LHCN-M2 (cell line): ENCODE results near the gene ZC3H10. TPM values are rescaled to one million over a fixed set of nuclear protein-coding genes. Genes with fewer than 3 reads are reported as not detected.
"Not testable (repeated sequence)": the region's sequence is repeated elsewhere in the genome, so short reads cannot be mapped to it uniquely, and the experiment has no call there.

Experiments
- DNase-seq: peaks from one replicate; pipeline ENCODE4 v3.0.0-alpha.2; 2012; ENCODE audit warnings: low read depth
- total RNA-seq: library from RNA; depleted of rRNA; stranded (reverse); fragments of >200 nt; gene quantifications from 2 replicates; pipeline ENCODE4 v1.2.3, GENCODE V29; 2014

Gene ZC3H10
- total RNA-seq, 1 experiment from 2014 or later: 3.6 TPM

DNA sequence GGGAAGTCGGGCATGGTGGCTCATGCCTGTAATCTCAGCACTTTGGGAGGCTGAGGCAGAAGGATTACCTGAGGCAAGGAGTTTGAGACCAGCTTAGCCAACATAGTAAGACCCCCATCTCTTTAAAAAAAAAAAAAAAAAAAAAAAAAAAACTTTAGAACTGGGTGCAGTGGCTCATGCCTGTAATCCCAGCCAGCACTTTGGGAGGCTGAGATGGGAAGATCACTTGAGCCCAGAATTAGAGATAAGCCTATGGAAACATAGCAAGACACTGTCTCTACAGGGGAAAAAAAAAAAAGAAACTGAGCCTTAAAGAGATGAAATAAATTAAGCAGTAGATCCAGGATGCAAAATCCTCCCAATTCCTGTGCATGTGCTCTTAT lies 15.4 kb upstream of the ZC3H10 start:
- DNase-seq: no peak

DNA sequence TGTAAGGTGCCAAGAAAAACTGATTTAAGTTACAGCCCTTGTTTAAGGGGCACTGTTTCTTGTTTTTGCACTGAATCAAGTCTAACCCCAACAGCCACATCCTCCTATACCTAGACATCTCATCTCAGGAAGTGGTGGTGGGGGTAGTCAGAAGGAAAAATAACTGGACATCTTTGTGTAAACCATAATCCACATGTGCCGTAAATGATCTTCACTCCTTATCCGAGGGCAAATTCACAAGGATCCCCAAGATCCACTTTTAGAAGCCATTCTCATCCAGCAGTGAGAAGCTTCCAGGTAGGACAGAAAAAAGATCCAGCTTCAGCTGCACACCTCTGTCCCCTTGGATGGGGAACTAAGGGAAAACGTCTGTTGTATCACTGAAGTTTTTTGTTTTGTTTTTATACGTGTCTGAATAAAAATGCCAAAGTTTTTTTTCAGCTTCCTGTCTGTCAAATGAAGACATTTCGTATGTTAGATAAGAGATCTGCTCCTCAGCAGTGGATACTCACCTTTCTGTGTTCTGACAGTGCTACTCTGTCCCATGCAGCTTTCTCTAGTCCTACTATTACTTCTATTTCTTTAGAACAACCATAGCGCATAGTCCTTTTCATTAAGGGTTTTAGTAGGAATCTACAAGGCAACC lies 14.9 kb upstream of the ZC3H10 start:
- no peak for DNase-seq

DNA sequence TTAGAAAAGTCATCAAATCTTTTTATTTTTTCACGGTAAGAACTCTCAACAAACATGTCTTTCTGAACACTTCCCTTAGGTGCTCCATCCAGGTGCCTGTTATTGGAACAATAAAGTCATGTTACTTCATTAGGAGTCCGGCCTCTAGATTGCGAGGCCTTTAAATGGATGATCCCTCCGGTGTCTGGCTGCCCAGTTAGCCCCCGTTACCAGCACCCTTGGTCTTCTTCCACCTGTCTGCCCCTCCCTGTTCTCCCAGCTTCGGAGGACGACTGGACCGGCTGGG lies 14.3 kb upstream of the ZC3H10 start:
- DNase-seq: no peak

DNA sequence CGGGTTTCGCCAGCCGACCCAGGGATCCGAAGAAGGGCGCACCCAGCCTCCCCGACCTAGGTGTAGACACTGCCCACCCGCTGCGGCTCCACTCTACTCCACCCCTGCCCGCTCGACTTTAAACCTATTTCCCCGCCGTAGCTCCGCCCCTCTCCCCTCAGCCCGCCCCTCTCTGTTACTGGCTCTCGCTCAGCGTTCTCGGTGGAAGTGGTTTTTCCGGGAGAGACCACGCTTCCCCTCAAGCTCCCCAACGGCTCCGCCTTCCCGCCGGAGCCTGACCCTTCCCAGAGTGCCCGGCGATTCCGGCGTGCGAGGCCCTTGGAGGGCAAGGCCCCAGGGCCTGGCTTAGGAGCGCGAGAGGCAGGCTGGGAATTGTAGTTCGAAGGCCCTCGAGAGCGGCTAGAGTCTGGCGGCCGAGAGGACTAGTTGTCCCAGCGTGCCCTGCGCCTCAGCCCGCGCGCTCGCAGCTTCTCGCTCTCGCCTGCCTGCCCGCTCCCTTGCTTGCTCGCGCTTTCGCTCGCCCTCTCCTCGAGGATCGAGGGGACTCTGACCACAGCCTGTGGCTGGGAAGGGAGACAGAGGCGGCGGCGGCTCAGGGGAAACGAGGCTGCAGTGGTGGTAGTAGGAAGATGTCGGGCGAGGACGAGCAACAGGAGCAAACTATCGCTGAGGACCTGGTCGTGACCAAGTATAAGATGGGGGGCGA lies 13.8 kb upstream of the ZC3H10 start, which contains the start of gene PA2G4:
TSS of gene PA2G4 (plus strand) at position 451 of the 706 bp plus-strand sequence. CDS start at position 630, 179 bp downstream.
- peak; percentile 99 for DNase-seq

DNA sequence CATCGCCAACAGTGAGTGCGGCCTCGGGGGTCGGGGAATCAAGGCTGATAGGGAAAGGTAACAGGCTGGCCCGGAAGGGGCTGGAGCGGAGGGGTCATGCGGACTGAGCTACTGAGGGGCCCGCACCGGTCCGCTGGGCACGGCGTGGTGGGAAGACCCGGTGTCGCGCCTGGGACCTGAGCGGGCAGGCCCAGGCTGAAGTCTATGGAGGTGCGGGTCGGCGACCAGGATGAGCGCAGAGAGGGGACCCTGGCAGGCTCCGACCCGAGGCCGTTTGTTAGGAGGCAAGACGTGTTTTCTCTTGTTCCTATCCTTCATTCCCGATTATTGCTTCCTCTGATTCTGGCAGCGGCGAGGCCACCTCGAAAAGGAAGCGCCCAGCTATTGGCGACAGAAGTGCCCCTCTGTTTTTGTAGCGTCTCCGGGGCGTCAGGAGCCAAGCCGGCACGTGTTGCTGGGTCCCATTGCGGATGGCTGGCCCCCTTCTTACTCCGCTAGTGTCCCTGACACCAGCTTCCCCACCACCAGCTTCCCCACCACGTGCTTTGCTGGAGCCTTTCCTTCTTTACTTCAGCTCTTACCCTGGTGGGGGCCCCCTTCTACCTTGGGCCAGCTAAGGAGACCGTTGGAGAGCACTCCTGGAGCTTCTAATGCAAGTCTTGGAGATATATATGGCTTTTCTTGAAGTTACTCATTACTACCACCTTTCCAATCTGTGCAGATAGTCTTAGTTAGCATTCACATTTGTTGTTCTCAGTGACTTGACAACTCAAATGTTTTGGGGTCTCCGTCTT lies 13.1 kb upstream of the ZC3H10 start:
- DNase-seq: peak; percentile 23

DNA sequence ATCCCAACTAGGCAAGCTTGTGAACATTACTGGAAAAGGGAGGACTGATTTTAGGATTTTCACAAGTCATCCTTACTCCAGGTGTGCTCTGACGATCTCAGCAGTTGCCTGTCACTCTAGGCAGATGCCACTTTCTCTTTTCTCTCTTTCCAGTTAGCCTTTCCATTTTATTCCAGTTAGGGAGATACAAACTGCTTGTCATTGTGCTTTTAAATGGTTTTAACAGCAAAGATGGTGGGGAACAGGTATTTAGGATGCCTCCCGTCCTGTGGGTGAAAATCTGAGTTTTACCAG lies 12.5 kb upstream of the ZC3H10 start:
- no peak for DNase-seq

DNA sequence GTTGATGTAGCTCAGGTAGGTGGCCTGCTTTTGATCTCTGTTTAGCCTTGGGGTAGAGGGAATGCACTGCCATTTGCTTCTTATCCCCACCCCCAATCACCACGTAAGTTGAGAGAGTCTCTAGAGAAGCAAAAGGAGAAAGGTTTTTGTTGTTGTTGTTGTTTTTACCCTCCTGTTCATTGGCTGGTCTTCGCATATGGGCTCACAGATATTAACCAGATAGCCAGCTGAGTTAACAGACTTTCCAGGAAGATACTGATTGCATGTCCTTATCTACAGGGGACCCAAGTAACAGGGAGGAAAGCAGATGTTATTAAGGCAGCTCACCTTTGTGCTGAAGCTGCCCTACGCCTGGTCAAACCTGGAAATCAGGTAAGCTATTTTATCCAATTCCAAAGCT lies 10.8 kb upstream of the ZC3H10 start:
- DNase-seq: no peak

DNA sequence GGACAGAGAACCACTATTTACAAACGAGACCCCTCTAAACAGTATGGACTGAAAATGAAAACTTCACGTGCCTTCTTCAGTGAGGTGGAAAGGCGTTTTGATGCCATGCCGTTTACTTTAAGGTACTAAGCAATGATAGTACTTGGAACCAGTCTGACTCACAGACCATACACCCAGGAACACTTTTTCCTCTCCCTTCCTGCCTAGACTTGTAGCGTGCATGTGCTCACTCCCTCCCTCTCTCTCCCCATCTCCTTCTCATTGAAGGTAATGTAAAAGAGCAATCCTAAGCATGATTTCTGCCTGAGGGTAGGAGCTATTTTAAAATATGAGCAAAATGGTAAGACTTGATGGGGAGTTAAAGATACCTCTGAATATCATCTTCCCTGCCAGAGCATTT lies 7.5 kb upstream of the ZC3H10 start:
- DNase-seq: no peak

DNA sequence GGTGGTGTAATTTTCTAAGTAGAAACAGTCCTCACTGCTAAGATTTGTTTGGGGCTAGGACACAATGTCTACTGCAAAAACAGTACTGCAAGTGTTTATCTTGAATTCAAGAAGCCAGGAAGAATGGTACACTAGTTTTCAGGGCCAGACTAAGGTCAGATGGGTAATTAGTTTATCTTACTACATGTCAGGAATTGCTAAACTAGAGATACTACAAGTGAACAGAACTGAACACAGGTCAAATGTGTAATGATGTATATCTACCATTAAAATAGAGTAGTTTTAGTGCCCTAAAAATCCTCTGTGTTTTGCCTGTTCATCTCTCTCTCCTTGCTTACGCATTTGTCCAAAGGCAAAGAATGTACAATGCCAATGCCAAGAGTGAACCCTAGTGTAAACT lies 4.0 kb upstream of the ZC3H10 start:
- no peak for DNase-seq

DNA sequence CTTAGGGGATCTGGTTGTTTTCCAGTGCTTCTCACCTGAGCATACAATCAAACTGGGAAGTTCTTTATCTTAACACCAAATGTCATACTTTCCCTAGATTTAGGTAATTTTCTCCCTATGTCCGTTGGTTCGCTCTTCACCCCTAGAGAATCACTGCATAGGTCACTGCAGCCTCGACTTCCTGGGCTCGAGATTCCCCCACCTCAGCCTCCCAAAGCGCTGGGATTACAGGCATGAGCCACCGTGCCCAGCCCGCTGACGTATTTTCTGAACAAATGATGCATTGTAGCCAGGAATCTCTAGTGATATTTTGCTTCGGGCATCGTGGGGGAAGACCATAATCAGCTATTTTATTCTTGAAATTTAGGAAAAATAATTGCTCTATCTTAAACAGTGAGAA lies 2.7 kb upstream of the ZC3H10 start:
- no peak for DNase-seq

DNA sequence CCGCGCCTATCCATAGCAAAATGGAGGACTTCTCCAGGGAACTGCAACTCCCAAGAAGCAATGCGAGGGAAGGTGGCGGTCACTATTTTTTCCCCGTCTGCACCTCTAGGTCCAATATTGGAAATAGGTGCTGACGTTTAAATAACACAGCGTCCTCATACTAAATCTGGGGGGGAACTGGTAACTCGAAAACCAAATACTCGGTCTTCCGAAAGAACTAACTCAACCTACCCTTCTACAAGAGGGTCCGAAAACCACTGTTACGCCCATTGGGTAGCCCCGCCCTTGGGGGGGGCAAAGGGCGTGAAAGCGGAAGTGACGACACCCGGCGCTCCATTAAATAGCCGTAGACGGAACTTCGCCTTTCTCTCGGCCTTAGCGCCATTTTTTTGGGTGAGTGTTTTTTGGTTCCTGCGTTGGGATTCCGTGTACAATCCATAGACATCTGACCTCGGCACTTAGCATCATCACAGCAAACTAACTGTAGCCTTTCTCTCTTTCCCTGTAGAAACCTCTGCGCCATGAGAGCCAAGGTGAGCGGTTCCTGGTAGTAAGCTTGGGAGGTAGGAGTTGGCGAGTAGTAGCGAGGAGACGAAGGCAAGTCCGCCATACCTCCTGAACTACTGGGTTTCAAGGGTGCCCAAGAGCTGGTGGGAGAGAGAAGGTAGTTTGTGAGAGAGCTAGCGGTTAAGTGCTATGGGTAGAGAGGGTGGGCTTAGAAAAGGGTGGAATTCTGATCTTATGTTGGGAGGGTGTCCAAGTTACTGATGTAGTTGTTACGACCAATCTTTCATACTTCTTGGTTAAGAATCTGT lies 1.6 kb upstream of the ZC3H10 start, which contains the start of gene RPL41:
TSS of gene RPL41 (plus strand) at position 367 of the 815 bp plus-strand sequence.
- peak; percentile 93 for DNase-seq

DNA sequence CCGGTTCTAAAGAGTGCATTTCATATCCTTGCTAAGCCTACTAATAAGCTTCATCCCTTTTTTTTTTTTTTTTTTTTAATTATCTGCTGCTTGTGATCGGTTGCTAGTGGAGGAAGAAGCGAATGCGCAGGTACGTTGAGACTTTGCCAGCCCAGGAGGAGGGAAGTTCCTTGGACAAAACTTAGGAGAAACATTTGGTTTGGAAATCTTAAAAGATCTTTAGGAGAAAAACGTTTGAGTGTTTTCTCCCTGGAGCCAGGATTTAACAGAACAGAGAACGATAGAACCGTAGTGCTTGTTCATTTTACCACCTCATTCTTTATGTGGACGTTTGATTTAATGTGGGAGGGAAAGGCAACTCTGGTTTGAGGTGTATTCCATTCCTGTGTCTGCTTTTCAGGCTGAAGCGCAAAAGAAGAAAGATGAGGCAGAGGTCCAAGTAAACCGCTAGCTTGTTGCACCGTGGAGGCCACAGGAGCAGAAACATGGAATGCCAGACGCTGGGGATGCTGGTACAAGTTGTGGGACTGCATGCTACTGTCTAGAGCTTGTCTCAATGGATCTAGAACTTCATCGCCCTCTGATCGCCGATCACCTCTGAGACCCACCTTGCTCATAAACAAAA lies 872 bp upstream of the ZC3H10 start:
- not testable (repeated sequence) for DNase-seq

DNA sequence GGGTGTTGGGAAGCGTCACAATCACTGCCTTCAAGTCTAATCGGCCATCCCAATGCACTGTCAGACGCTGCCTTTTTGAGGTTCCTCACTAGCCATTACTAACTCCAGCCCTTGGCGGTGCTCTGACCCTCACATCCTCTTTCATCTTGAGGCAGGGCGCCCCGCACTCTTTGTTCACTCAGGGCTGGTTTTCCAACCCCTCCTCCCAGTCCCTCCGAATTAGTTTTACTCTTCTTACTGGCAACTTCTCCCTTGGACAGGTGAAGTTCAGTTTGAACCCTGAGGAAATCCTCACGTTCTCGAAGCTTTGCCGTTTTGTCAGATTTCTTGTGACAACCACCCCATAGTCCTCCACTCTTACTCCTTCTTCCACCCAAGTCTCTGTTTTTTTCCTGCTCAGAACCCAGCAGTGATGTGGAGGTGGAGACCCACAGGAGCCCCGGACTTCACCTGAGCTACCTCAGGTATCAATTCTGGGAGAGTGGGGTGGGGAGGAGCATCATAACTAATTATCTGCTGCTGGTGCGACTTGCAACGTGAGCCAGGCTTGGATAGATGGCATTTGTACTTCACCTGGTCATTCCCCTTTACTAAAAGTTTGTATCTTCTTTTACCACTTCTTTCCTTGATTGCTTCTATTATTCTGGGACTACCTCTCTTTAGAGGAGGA lies 757 bp downstream of the ZC3H10 start:
- DNase-seq: no peak

DNA sequence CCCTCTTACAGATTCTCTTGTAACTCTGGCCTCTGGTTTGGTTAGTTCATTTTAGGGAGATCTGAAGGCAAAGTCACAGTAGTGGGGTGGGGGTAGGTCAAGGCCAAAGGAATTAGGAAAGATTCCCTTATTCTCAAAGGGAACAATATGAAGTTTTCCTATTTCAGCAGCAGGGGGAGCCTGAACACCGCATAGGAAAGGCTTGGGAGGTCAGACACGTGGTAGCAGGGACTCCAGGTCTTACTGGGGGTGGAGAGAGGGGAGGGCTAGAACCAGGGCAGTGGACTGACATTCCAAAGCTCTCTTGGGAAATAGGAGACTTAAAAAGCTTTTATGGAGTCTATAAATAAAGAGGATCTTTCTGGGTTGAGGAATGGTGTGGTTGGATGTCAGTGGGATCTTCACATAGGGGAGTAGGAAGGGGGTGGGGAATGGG lies 1.3 kb downstream of the ZC3H10 start:
- DNase-seq: peak; percentile 94

DNA sequence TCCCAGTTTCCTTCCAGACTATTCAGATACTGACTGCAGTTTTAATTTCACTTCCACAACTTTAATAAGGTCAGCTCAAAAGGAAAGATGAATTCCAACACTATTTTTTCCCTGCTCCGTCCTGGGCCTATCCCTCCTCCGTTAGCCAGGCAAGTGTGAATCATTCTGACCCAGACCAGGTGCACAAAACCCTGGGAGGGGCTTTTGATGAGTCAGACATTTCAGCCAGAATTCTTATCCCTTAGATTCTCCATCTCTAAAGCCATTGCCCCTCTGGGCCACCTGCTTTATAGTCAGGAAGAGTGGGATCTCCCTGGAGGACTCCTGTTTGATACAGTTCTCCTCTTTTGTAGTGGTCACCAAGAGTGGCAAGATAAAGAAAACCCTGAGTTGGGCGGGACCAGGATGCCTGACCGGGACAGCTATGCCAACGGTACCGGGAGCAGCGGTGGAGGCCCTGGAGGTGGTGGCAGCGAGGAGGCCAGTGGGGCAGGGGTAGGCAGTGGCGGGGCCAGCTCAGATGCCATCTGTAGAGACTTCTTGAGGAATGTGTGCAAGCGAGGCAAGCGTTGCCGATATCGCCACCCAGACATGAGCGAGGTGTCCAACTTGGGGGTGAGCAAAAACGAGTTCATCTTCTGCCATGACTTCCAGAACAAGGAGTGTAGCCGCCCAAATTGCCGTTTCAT lies 2.2 kb downstream of the ZC3H10 start:
- peak; percentile 70 for DNase-seq

DNA sequence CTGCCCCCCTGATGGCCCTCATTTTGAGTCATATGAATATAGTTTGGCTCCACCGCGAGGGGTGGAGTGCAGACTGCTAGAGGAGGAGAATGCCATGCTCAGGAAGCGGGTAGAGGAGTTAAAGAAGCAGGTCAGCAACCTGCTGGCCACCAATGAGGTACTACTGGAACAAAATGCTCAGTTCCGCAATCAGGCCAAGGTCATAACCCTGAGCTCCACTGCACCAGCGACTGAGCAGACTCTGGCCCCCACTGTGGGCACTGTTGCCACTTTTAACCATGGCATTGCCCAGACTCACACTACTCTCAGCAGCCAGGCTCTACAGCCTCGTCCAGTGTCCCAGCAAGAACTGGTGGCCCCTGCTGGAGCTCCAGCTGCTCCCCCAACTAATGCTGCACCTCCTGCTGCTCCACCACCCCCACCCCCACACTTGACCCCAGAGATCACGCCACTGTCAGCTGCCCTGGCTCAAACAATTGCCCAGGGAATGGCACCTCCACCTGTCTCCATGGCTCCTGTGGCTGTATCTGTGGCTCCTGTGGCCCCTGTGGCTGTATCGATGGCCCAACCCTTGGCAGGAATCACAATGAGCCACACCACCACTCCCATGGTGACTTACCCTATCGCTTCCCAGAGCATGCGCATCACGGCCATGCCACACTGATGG lies 3.3 kb downstream of the ZC3H10 start:
- no peak for DNase-seq

DNA sequence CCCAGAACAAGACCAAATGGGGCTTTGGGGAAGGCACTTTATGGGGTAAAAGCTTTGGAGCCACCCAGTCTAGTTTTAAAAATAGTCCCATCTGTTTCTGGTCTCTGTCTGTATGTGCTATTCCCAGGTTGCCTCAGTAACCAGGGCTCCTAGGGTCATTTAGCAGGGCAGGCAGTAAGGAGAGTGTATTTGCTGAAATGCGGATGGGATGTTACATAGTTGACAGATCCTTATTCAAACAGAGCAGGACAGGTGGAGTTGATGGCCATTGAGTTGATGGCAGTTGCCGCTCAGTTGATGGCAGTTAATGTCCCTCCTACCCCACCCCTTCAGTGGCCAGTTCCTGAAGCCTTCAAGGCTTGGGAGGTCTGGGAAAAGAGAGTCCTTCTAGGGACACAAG lies 4.6 kb downstream of the ZC3H10 start:
- no peak for DNase-seq

DNA sequence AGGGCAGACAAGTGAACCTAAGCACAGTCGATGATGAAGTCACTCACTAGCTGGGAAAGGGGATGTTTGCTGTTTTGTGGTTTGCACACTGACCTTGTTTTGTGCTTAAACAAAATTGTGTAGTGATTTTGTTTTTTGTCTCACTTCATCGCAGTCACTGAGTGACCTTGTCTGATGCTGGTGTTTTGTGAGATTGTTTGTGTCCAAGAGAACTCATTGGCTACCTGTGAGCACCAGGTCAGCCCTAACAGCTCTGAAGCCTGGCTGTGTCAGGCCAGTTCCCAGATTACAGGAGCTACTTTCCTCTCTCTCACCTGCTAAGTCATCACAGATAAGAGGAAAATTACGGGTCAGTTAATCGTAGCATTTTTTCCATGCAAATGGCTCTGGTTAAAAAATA lies 6.1 kb downstream of the ZC3H10 start:
- DNase-seq: no peak

DNA sequence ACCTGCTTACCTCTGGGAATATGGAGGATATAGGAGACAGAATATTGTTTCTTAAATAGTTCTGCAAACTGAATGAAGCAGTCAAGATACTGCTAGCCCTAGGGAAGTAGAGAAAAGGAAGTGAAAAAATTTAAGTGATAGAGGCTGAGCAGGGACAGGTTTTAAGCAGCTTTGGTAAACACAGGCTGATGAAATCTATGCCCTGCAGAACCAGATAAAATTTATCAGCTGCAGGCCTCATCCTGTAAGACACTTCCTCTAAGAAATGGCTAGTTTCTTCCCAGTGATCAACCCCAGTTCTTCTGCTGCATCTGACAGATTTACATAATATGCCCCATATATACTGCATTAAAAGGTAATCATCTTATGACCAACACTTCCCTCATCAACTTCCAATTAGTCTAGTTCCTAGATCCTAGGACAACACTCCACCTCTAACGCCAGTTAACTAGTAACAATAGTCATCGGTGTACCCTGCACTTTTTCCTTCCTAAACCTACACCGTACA lies 8.7 kb downstream of the ZC3H10 start:
- DNase-seq: no peak

DNA sequence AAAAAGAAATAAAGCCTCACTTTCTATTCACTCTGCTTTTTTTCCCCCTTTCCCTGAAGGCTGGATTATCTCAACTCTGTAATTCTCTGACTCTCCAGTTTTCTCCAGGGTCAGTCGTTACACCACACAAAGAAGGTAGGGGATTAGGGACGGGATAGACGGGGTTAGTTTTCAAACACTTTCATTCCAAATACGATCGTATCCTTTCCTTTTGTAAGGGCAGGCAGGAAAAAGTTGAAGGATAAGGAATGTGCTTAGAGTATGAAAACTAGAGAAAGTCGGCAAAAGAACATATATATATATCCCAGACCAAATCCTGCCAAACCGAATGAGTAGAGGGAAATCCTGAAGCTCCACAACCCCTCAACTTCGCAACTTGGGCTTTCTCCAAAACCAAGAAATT lies 9.4 kb downstream of the ZC3H10 start:
- DNase-seq: no peak
